Fibroblast of the conjunctiva (primary cell): ENCODE measurements around the gene MAN2A2.

Experiments
- DNase-seq: peaks from one replicate; pipeline ENCODE4 v3.0.0-alpha.2; 2010; ENCODE audit warnings: low read depth

MAN2A2 gene

GRCh38 chr15:90902840-90903732, at the start of gene MAN2A2:
MAN2A2 (plus strand) TSS chr15:90903302; CDS start chr15:90904208, 906 bp downstream.
- no peak for DNase-seq

- DNase-seq, result no peak
Observed at GRCh38 chr15:90855139-90855538, 48.0 kb upstream of the MAN2A2 start.

- DNase-seq, result no peak
Observed at GRCh38 chr15:90857337-90857736, 45.8 kb upstream of the MAN2A2 start.

- no peak for DNase-seq
Observed at GRCh38 chr15:90857883-90858443, 45.1 kb upstream of the MAN2A2 start.

GRCh38 chr15:90859234-90860131, 43.6 kb upstream of the MAN2A2 start:
- DNase-seq, result no peak

- no peak for DNase-seq
Observed at GRCh38 chr15:90860450-90860849, 42.7 kb upstream of the MAN2A2 start.

- no peak for DNase-seq
Observed at GRCh38 chr15:90860942-90861675, 42.0 kb upstream of the MAN2A2 start.

- no peak for DNase-seq
Observed at GRCh38 chr15:90862487-90862886, 40.6 kb upstream of the MAN2A2 start.

- no peak for DNase-seq
Observed at GRCh38 chr15:90862964-90863778, 39.9 kb upstream of the MAN2A2 start.

- no peak for DNase-seq
Observed at GRCh38 chr15:90863987-90864386, 39.1 kb upstream of the MAN2A2 start.

- no peak for DNase-seq
Observed at GRCh38 chr15:90864507-90864906, 38.6 kb upstream of the MAN2A2 start.

- no peak for DNase-seq
Observed at GRCh38 chr15:90865702-90866101, 37.4 kb upstream of the MAN2A2 start.

GRCh38 chr15:90866161-90866715, 36.9 kb upstream of the MAN2A2 start:
- no peak for DNase-seq

GRCh38 chr15:90866800-90867199, 36.3 kb upstream of the MAN2A2 start:
- DNase-seq, result no peak

- DNase-seq, result no peak
Observed at GRCh38 chr15:90868261-90868689, 34.8 kb upstream of the MAN2A2 start, which contains the start of gene FURIN. FURIN (plus strand) TSS chr15:90868588; CDS start chr15:90875741, 7,153 bp downstream.

GRCh38 chr15:90869140-90869541, 34.0 kb upstream of the MAN2A2 start:
- no peak for DNase-seq

- DNase-seq, result peak; percentile 75
Observed at GRCh38 chr15:90869601-90870353, 33.3 kb upstream of the MAN2A2 start.

- no peak for DNase-seq
Observed at GRCh38 chr15:90870354-90871138, 32.6 kb upstream of the MAN2A2 start.
